Testis (tissue), 3 donors: ENCODE measurements around the gene AKR1A1. TPM values are rescaled to one million over a fixed set of nuclear protein-coding genes. Genes with fewer than 3 reads are reported as not detected.
"Not testable (repeated sequence)": the region's sequence is repeated elsewhere in the genome, so short reads cannot be mapped to it uniquely, and the experiment has no call there.

ENCODE experiments used
- DNase-seq: peaks from one replicate; pipeline ENCODE4 v3.0.0-alpha.2; 2019
- H3K27ac ChIP-seq, 2 donors: fragments of 200-600 bp; sonication (generic); one replicate each; pipeline ENCODE4 v1.5.1; 2019
- H3K27me3 ChIP-seq: fragments of 200-600 bp; sonication (generic); one replicate; pipeline ENCODE4 v1.5.1; 2019
- H3K36me3 ChIP-seq: fragments of 200-600 bp; sonication (generic); one replicate; pipeline ENCODE4 v1.5.1; 2017; ENCODE audit warnings: low read depth; ENCODE audit errors: missing control alignments
- H3K4me1 ChIP-seq: fragments of 200-600 bp; sonication (generic); one replicate; pipeline ENCODE4 v1.5.1; 2019
- H3K4me3 ChIP-seq, 2 donors: fragments of 200-600 bp; sonication (generic); one replicate each; pipeline ENCODE4 v1.5.1; 2017 to 2019
- H3K9me3 ChIP-seq: fragments of 200-600 bp; sonication (generic); one replicate; pipeline ENCODE4 v1.5.1; 2017
- POLR2A ChIP-seq: fragments of 450-650 bp; IDR thresholded peaks from one replicate; pipeline ENCODE4 v1.6.1; 2017; ENCODE audit warnings: antibody characterized with exemption, mild to moderate bottlenecking, moderate library complexity
- WGBS, 2 donors: methylation state at CpG; one replicate each; pipeline ENCODE4 v1.1.5; 2018; 5-methylcytosine and 5-hydroxymethylcytosine counted together
- intact Hi-C: fragments of 100-400 bp; cut with DNase I; formaldehyde crosslinking; loops from one replicate; pipeline ENCODE4 v1.15.1; 2023; ENCODE audit warnings: low total_unique reads
- polyA plus RNA-seq: library from polyadenylated mRNA; stranded (reverse); fragments of 350-450 nt; fragmentation: Illumina TruSeq; extraction: RNeasy Lipid Tissue Mini Kit (QIAGEN cat#74804); gene quantifications from one replicate; pipeline ENCODE4 v1.2.3, GENCODE V29; 2014; ENCODE audit warnings: low read depth, low replicate concordance; ENCODE audit not compliant: insufficient read depth
- total RNA-seq, 2 donors: library from RNA; depleted of rRNA; stranded (reverse); fragments of >200 nt; gene quantifications; one replicate each; pipeline ENCODE4 v1.2.3, GENCODE V29; 2016
- TF ChIP-seq, protein P1 (sequence below), 3 experiments: fragments of 450-650 bp in 2 of 3; fragments of 200-600 bp in 1 of 3; sonication (generic) in 1 of 3; IDR thresholded peaks; one replicate each; pipeline ENCODE4 v1.5.1; 2016 to 2019; ENCODE audit warnings: antibody characterized with exemption in 3 of 3, mild to moderate bottlenecking in 2 of 3, moderate library complexity in 1 of 3

The AKR1A1 gene
- total and polyA plus RNA-seq, 3 donors from 2014 or later, result 51.1 to 63.7 (median 60.1) TPM

DNA sequence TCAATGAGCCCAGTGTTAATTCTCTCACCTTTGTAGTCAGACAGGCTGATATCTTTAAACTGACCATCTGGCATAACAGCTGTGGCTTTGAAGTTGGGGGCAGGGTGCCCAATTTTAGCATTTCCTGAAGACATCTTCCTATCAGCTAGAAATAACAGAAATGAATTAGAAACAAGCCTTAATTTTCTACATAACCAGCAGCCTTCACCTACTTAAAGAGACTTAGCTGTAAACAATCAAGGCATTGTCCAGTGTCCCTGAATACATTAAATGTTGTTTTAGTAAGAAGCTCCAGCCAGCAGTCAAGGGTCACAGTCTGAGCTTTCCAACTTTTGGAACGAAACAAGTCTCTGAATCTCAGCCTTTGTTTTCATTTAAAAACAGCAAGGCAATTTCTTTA lies 31.7 kb upstream of the AKR1A1 start:
- WGBS, 2 donors, result 0 to 16% methylated on average over 1 of the region's 1 CpG
- no peaks in the 10 kb centered on the region for H3K9me3 ChIP-seq
- intact Hi-C loops, result loop anchor here (10.0 kb wide), 1 partner anchor 46 kb away; no protein-coding TSS in a partner anchor
- no peaks in the 10 kb centered on the region for H3K36me3 ChIP-seq
- H3K4me1 ChIP-seq, result peaks cover 12% of the 10 kb centered on the region
- H3K27ac ChIP-seq, result peak overlapping the region; percentile 22 to 34
- TF ChIP-seq, protein P1, sequence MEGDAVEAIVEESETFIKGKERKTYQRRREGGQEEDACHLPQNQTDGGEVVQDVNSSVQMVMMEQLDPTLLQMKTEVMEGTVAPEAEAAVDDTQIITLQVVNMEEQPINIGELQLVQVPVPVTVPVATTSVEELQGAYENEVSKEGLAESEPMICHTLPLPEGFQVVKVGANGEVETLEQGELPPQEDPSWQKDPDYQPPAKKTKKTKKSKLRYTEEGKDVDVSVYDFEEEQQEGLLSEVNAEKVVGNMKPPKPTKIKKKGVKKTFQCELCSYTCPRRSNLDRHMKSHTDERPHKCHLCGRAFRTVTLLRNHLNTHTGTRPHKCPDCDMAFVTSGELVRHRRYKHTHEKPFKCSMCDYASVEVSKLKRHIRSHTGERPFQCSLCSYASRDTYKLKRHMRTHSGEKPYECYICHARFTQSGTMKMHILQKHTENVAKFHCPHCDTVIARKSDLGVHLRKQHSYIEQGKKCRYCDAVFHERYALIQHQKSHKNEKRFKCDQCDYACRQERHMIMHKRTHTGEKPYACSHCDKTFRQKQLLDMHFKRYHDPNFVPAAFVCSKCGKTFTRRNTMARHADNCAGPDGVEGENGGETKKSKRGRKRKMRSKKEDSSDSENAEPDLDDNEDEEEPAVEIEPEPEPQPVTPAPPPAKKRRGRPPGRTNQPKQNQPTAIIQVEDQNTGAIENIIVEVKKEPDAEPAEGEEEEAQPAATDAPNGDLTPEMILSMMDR (IDR thresholded peaks at IDR 0.05), result no peak
- no peak for TF ChIP-seq POLR2A
- H3K27me3 ChIP-seq, result no peaks in the 10 kb centered on the region
- peak; percentile 36 for DNase-seq
- no peak overlapping the region for H3K4me3 ChIP-seq

DNA sequence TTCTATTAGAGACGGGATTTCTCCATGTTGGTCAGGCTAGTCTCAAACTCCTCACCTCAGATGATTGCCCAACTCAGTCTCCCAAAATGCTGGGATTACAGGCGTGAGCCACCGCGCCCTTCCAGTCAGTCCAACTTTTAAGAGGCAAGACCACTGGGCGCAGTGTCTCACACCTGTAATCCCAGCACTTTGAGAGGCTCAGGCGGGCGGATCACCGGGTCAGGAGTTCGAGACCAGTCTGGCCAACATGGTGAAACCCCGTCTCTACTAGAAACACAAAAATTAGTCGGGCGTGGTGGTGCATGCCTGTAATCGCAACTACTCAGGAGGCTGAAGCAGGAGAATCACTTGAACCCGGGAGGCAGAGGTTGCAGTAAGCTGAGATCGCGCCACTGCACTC lies 30.9 kb upstream of the AKR1A1 start:
- H3K27ac ChIP-seq, H3K36me3 ChIP-seq, DNase-seq, H3K4me3 ChIP-seq, H3K9me3 ChIP-seq, H3K27me3 ChIP-seq: not testable (repeated sequence)
- 76 to 79% methylated on average over 15 to 16 of the region's 16 CpGs for WGBS, 2 donors
- peaks cover 12% of the 10 kb centered on the region for H3K4me1 ChIP-seq
- intact Hi-C loops, result loop anchor here (10.0 kb wide), 1 partner anchor 45 kb away; no protein-coding TSS in a partner anchor

DNA sequence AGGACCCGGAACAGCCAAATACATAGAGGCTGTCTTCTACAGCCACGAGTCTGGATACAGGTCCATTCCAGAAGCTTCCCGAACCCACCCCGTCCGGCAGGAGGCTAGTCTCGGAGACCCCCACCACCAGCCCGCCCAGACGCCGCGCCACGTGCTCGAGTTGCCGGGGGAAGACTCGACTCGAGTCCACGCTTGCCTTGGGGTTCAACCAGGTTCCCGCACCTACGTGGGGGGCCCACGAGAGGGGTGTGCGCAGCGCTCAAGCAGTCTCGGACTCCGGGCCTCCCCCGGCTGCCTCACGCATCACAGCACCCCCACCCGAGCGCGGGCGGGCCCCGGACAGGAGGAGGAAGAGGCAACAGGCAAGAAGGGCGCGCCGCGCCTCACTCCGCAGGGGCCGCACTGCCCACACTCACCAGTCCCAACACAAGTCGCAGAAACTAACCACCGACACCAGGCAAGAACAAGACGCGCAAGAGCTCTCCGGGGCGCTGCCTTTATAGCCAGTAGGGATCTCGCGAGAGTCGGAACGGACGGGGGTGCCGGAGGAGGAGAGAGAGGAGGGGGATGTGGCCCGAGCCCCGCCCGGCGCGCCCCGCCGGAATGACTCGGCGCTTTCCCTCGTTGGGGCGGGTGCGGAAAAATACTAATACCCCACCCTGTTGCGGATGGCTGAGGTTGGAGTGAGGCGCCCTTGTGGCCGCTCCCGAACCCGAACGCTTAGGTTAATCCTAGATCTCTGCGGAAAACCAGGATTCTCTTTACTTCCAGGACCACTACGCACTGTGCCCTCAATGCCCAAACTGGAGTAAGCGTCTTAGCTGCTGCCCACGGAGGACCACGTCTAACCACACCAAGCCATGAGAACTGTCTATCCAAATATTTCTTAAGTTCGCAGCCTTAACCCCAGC lies 29.0 kb upstream of the AKR1A1 start, which contains the start of gene PRDX1:
TSS of gene PRDX1 (minus strand) at position 472 of the 911 bp plus-strand sequence. CDS start 2,841 bp downstream, outside the sequence.
- intact Hi-C loops, result no loop called here
- WGBS, 2 donors, result 0% methylated on average over 47 to 64 of the region's 72 CpGs
- Histone ChIP-seq H3K9me3 (no peaks in the 10 kb centered on the region), H3K36me3 (no peaks in the 10 kb centered on the region), H3K4me3 (peak within 1 kb of the TSS; percentile 97), H3K4me1 (peaks cover 12% of the 10 kb centered on the region), H3K27ac (peak within 1 kb of the TSS; percentile 94 to 97), H3K27me3 (no peaks in the 10 kb centered on the region)
- DNase-seq, result peak; percentile 97
- TF ChIP-seq POLR2A, result peak; percentile 90
- TF ChIP-seq, protein P1 (IDR thresholded peaks at IDR 0.05), result no peak

DNA sequence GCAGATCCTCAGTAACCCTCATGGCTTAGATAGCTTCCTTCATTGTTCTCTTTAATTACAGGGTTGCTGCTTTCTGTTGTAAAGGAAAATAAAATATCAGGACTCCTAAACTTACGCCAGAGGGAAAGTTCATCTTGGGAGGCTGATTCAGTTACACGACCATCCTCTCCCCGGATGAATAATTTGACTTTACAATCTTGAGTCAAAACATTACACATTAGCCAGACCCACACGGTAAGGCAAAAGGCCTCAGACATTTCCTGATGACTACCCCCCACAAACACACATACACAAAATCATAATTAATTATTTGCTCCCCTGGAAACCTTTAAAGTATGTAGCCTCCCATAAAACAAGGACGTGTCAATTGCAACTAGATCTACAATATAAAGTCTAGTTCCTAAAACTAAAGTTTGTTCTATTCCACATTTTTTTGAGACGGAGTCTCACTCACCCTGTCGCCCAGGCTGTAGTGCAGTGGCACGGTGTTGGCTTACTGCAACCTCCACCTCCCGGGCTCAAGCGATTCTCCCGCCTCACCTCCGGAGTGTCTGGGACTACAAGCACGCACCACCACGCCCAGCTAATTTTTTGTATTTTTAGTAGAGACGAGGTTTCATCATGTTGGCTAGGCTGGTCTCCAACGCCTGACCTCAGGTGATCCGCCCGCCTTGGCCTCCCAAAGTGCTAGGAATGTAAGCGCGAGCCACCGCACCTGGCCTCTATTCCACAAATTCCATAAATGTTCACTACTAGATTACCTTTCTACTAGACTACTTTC lies 28.1 kb upstream of the AKR1A1 start:
- intact Hi-C loops, result no loop called here
- Histone ChIP-seq H3K36me3 (no peaks in the 10 kb centered on the region), H3K4me3 (peak overlapping the region; percentile 97), H3K27me3 (no peaks in the 10 kb centered on the region), H3K9me3 (no peaks in the 10 kb centered on the region), H3K27ac (peak overlapping the region; percentile 94 to 97), H3K4me1 (peaks cover 12% of the 10 kb centered on the region)
- TF ChIP-seq, protein P1 (IDR thresholded peaks at IDR 0.05), result no peak
- no peak for TF ChIP-seq POLR2A
- no peak for DNase-seq
- WGBS, 2 donors, result 62 to 64% methylated on average over 21 of the region's 21 CpGs

DNA sequence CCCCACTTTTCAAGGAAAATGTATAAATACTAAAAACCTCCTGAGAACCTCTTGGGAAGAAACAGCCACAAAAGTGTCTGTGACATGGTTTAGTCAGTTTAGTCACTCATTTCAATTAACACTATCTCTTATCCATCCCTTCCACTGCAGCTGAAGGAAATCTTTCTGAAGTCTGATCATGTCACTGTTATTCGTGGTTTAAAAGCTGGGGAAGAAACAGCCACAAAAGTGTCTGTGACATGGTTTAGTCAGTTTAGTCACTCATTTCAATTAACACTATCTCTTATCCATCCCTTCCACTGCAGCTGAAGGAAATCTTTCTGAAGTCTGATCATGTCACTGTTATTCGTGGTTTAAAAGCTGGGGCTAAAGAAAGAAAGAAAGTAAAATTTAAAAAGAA lies 27.1 kb upstream of the AKR1A1 start:
- H3K36me3 ChIP-seq, DNase-seq, H3K9me3 ChIP-seq, H3K4me3 ChIP-seq, intact Hi-C loops, H3K27me3 ChIP-seq, H3K27ac ChIP-seq: not testable (repeated sequence)
- peaks cover 12% of the 10 kb centered on the region for H3K4me1 ChIP-seq
- 75 to 76% methylated on average over 2 of the region's 2 CpGs for WGBS, 2 donors

DNA sequence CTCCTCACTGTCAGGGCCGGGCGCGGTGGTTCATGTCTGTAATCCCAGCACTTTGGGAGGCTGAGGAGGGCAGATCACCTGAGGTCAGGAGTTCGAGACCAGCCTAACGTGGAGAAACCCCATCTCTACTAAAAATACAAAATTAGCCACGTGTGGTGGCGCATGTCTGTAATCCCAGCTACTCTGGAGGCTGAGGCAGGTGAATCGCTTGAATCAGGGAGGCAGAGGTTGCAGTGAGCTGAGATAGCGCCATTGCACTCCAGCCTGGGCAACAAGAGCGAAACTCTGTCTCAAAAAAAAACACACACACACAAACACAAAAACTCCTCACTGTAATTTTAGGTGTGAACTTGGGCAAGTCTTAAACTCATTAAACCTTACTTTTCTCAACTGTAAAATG lies 26.7 kb upstream of the AKR1A1 start:
- H3K27ac ChIP-seq, DNase-seq, H3K4me3 ChIP-seq, intact Hi-C loops, H3K4me1 ChIP-seq, H3K27me3 ChIP-seq, H3K36me3 ChIP-seq, H3K9me3 ChIP-seq: not testable (repeated sequence)
- WGBS, 2 donors, result 93 to 94% methylated on average over 10 of the region's 10 CpGs
